ENCODE measurements around the gene RFWD3. TPM values are rescaled to one million over a fixed set of nuclear protein-coding genes. Genes with fewer than 3 reads are reported as not detected.

Gene RFWD3
- total RNA-seq, 1 experiment from 2014 or later = 118 TPM

- intact Hi-C loops (cut with micrococcal nuclease; ENCODE audit: unreplicated experiment) = no loop called here
- CTCF ChIA-PET = no interaction called here
- peaks cover 100% of the 10 kb centered on the region for H3K36me3 Mint-ChIP-seq (ENCODE audit: insufficient read depth, unreplicated experiment)
- BruUV-seq (replicated peaks) = no TSS peak
- no peak for TF ChIP-seq CTCF (IDR thresholded peaks at IDR 0.05; ENCODE audit: insufficient read depth in 1 of 2, low read depth in 1 of 2, low read length in 1 of 2, severe bottlenecking in 1 of 2, unreplicated experiment in 1 of 2)
- no peak for DNase-seq
- Histone ChIP-seq H3K4me3 (ENCODE audit: low read depth, low read length) (no peak overlapping the region), H3K9me3 (no peaks in the 10 kb centered on the region), H3K27me3 (replicated peaks; ENCODE audit: control insufficient read depth, insufficient read depth, low read length) (no peaks in the 10 kb centered on the region), H3K36me3 (ENCODE audit: control insufficient read depth, insufficient read depth, low read length) (peaks cover 9% of the 10 kb centered on the region), H3K4me1 (no peaks in the 10 kb centered on the region)
- no peaks in the 10 kb centered on the region for H3K27me3 Mint-ChIP-seq (ENCODE audit: insufficient read depth, unreplicated experiment)
- POLR2A ChIA-PET = no interaction called here
- no peak overlapping the region for H3K4me3 Mint-ChIP-seq (ENCODE audit: unreplicated experiment)
- H3K4me1 Mint-ChIP-seq (ENCODE audit: low read depth, unreplicated experiment) = peaks cover 7% of the 10 kb centered on the region
- no peak overlapping the region for H3K27ac Mint-ChIP-seq (ENCODE audit: unreplicated experiment)
- H3K9me3 Mint-ChIP-seq (ENCODE audit: unreplicated experiment) = no peaks in the 10 kb centered on the region
These were observed 6.3 kb downstream of the RFWD3 start for GRCh38 chr16:74660383-74660782.

GRCh38 chr16:74659041-74659440, 7.6 kb downstream of the RFWD3 start:
- H3K4me1 ChIP-seq = no peaks in the 10 kb centered on the region
- CTCF ChIA-PET = no interaction called here

GRCh38 chr16:74657870-74658642, 8.6 kb downstream of the RFWD3 start:
- Mint-ChIP-seq H3K4me3 (ENCODE audit: unreplicated experiment) (no peak overlapping the region), H3K36me3 (ENCODE audit: insufficient read depth, unreplicated experiment) (peaks cover 98% of the 10 kb centered on the region), H3K4me1 (ENCODE audit: low read depth, unreplicated experiment) (peaks cover 3% of the 10 kb centered on the region), H3K9me3 (ENCODE audit: unreplicated experiment) (no peaks in the 10 kb centered on the region), H3K27me3 (ENCODE audit: insufficient read depth, unreplicated experiment) (no peaks in the 10 kb centered on the region), H3K27ac (ENCODE audit: unreplicated experiment) (no peak overlapping the region)
- no TSS peak for BruUV-seq (replicated peaks)
- CTCF ChIA-PET = no interaction called here
- DNase-seq = no peak
- no peaks in the 10 kb centered on the region for H3K9me3 ChIP-seq
- no peaks in the 10 kb centered on the region for H3K4me1 ChIP-seq
- H3K4me3 ChIP-seq (ENCODE audit: low read depth, low read length) = no peak overlapping the region
- H3K27me3 ChIP-seq (replicated peaks; ENCODE audit: control insufficient read depth, insufficient read depth, low read length) = no peaks in the 10 kb centered on the region
- POLR2A ChIA-PET = interaction anchor here (1.4 kb wide), 1 partner anchor 9 kb away, joined by 29 read pairs; the partner anchor contains the start of gene RFWD3
- H3K36me3 ChIP-seq (ENCODE audit: control insufficient read depth, insufficient read depth, low read length) = peaks cover 5% of the 10 kb centered on the region; the same call in 1 of the 2 replicates
- intact Hi-C loops (cut with micrococcal nuclease; ENCODE audit: unreplicated experiment) = no loop called here
- no peak for TF ChIP-seq CTCF (IDR thresholded peaks at IDR 0.05; ENCODE audit: insufficient read depth in 1 of 2, low read depth in 1 of 2, low read length in 1 of 2, severe bottlenecking in 1 of 2, unreplicated experiment in 1 of 2)

More at GRCh38 chr16:74659041-74659440, 7.6 kb downstream of the RFWD3 start:
- no TSS peak for BruUV-seq (replicated peaks)
- H3K4me1 Mint-ChIP-seq (ENCODE audit: low read depth, unreplicated experiment) = peaks cover 7% of the 10 kb centered on the region
- no peaks in the 10 kb centered on the region for H3K9me3 Mint-ChIP-seq (ENCODE audit: unreplicated experiment)
- no peak overlapping the region for H3K4me3 Mint-ChIP-seq (ENCODE audit: unreplicated experiment)
- Histone ChIP-seq H3K27me3 (replicated peaks; ENCODE audit: control insufficient read depth, insufficient read depth, low read length) (no peaks in the 10 kb centered on the region), H3K9me3 (no peaks in the 10 kb centered on the region), H3K4me3 (ENCODE audit: low read depth, low read length) (no peak overlapping the region), H3K36me3 (ENCODE audit: control insufficient read depth, insufficient read depth, low read length) (peaks cover 6% of the 10 kb centered on the region)
- DNase-seq = no peak
- H3K36me3 Mint-ChIP-seq (ENCODE audit: insufficient read depth, unreplicated experiment) = peaks cover 100% of the 10 kb centered on the region
- no peaks in the 10 kb centered on the region for H3K27me3 Mint-ChIP-seq (ENCODE audit: insufficient read depth, unreplicated experiment)
- no peak overlapping the region for H3K27ac Mint-ChIP-seq (ENCODE audit: unreplicated experiment)
- POLR2A ChIA-PET = interaction anchor here (1.4 kb wide), 1 partner anchor 8 kb away, joined by 29 read pairs; the partner anchor contains the start of gene RFWD3
- intact Hi-C loops (cut with micrococcal nuclease; ENCODE audit: unreplicated experiment) = no loop called here
- no peak for TF ChIP-seq CTCF (IDR thresholded peaks at IDR 0.05; ENCODE audit: insufficient read depth in 1 of 2, low read depth in 1 of 2, low read length in 1 of 2, severe bottlenecking in 1 of 2, unreplicated experiment in 1 of 2)
